ELR (cell line): ENCODE results near the gene RUFY4.
A peak's percentile ranks its signal among the peaks of the same experiment; 100 is the strongest.
"Not testable (repeated sequence)": the region's sequence is repeated elsewhere in the genome, so short reads cannot be mapped to it uniquely, and the experiment has no call there.

Experiments
- DNase-seq: peaks from one replicate; pipeline ENCODE4 v3.0.0-alpha.2; 2015; ENCODE audit warnings: low read depth

The RUFY4 gene

GRCh38 chr2:218031261-218031660 is 37.8 kb upstream of the RUFY4 start:
- DNase-seq = no peak

GRCh38 chr2:218031771-218032257 is 37.2 kb upstream of the RUFY4 start:
- no peak for DNase-seq

GRCh38 chr2:218032336-218033171 is 36.5 kb upstream of the RUFY4 start:
- no peak for DNase-seq

- no peak for DNase-seq
These were observed 35.9 kb upstream of the RUFY4 start for GRCh38 chr2:218033208-218033589.

- DNase-seq = no peak
These were observed 35.2 kb upstream of the RUFY4 start for GRCh38 chr2:218033590-218034496.

GRCh38 chr2:218034497-218035213 is 34.4 kb upstream of the RUFY4 start:
- peak; percentile 69 for DNase-seq

- no peak for DNase-seq
These were observed 33.5 kb upstream of the RUFY4 start for GRCh38 chr2:218035463-218036100.

GRCh38 chr2:218036371-218036770 is 32.7 kb upstream of the RUFY4 start:
- DNase-seq = no peak

- peak; percentile 70 for DNase-seq
These were observed 29.9 kb upstream of the RUFY4 start for GRCh38 chr2:218039171-218039570.

- no peak for DNase-seq
These were observed 28.2 kb upstream of the RUFY4 start for GRCh38 chr2:218040883-218041282.

GRCh38 chr2:218041302-218042168 is 27.5 kb upstream of the RUFY4 start:
- DNase-seq = no peak

- no peak for DNase-seq
These were observed 26.0 kb upstream of the RUFY4 start for GRCh38 chr2:218043100-218043499.

GRCh38 chr2:218043701-218044109 is 25.3 kb upstream of the RUFY4 start:
- DNase-seq = no peak

GRCh38 chr2:218044599-218044998 is 24.5 kb upstream of the RUFY4 start:
- not testable (repeated sequence) for DNase-seq

GRCh38 chr2:218046238-218046637 is 22.8 kb upstream of the RUFY4 start:
- no peak for DNase-seq

GRCh38 chr2:218047536-218048225 is 21.4 kb upstream of the RUFY4 start:
- no peak for DNase-seq

- DNase-seq = no peak
These were observed 17.1 kb upstream of the RUFY4 start for GRCh38 chr2:218051903-218052302.

- no peak for DNase-seq
These were observed 9.8 kb upstream of the RUFY4 start for GRCh38 chr2:218059289-218059688.

- DNase-seq = no peak
These were observed 8.9 kb upstream of the RUFY4 start for GRCh38 chr2:218060118-218060517.
